K562 (cell line): ENCODE measurements around the gene SMAD5. TPM values are rescaled to one million over a fixed set of nuclear protein-coding genes. Genes with fewer than 3 reads are reported as not detected.
A peak's percentile ranks its signal among the peaks of the same experiment; 100 is the strongest.

Source experiments
- ATAC-seq: fragments of 200-7000 bp; cut with Tn5 transposase; 3 replicates; pipeline ENCODE4 v1.9.1; 2020; ENCODE audit warnings: moderate library complexity
- BruUV-seq: library from RNA; stranded (reverse); fragments of 400-500 nt; replicated peaks from 2 replicates; lab custom pipeline; 2021; lab: Mats Ljungman, UMichigan
- CTCF ChIA-PET: fragments of 300-600 bp; formaldehyde crosslinking; extraction: SDS; loops from one replicate; lab custom pipeline; 2021; ENCODE audit warnings: low intra/inter-chr PET ratio; lab: Yijun Ruan, JAX
- POLR2A ChIA-PET: fragments of 300-600, 350-650 bp; sonication (Branson Sonifier 250); formaldehyde crosslinking; extraction: SDS; loops from one replicate; lab custom pipeline; 2021; ENCODE audit warnings: antibody characterized with exemption, inconsistent platforms; lab: Yijun Ruan, JAX
- DNase-seq, 4 experiments: peaks; one replicate each; pipeline versions ENCODE4 v3.0.0 to v3.0.0-alpha.2; 2011 to 2018; ENCODE audit warnings: low spot score in 3 of 4, mixed read lengths in 3 of 4; ENCODE audit errors: extremely low read depth in 1 of 4
- FAIRE-seq: peaks from 2 replicates; lab custom pipeline; 2011; peaks lifted over from hg19 to GRCh38; lab: Jason Lieb, UNC
- H2AFZ ChIP-seq: 2 replicates; pipeline ENCODE4 v1.6.0; 2011; ENCODE audit warnings: low read depth, low read length, control low read depth, inconsistent platforms
- H3K27ac ChIP-seq: fragments of 200-600 bp; 3 replicates; pipeline ENCODE4 v1.8.0; 2011; ENCODE audit warnings: low read depth, mild to moderate bottlenecking, control low read depth, inconsistent platforms, low read length, moderate library complexity, mixed read lengths; ENCODE audit errors: extremely low read depth
- H3K27me3 ChIP-seq, 2 experiments: fragments of 300-600 bp in 1 of 2; 2 replicates in 1 of 2; 3 replicates in 1 of 2; pipeline versions ENCODE4 v1.6.0 to v1.8.0; 2011; ENCODE audit warnings: inconsistent platforms in 2 of 2, low read length in 2 of 2, mild to moderate bottlenecking in 1 of 2, mixed read lengths in 1 of 2, moderate library complexity in 1 of 2; ENCODE audit not compliant: control insufficient read depth in 2 of 2, insufficient read depth in 2 of 2
- H3K36me3 ChIP-seq: fragments of 300-600 bp; 3 replicates; pipeline ENCODE4 v1.8.0; 2011; ENCODE audit warnings: mild to moderate bottlenecking, low read length, inconsistent platforms; ENCODE audit not compliant: control insufficient read depth, insufficient read depth
- H3K4me1 ChIP-seq, 2 experiments: fragments of 200-600 bp in 1 of 2; replicated peaks in 1 of 2; 2 replicates in 1 of 2; 3 replicates in 1 of 2; pipeline versions ENCODE4 v1.5.1 to v1.8.0; 2011; ENCODE audit warnings: inconsistent platforms in 2 of 2, low read length in 2 of 2, mild to moderate bottlenecking in 1 of 2, mixed read lengths in 1 of 2, moderate library complexity in 1 of 2; ENCODE audit not compliant: control insufficient read depth in 2 of 2, insufficient read depth in 2 of 2
- H3K4me2 ChIP-seq: 2 replicates; pipeline ENCODE4 v1.6.1; 2011; ENCODE audit warnings: low read length, control low read depth, inconsistent platforms, mixed read lengths; ENCODE audit not compliant: insufficient read depth
- H3K4me3 ChIP-seq: fragments of 200-600 bp; sonication (generic), shearing (Covaris generic); 2 replicates; pipeline ENCODE4 v1.5.1; 2016; ENCODE audit warnings: control low read depth, inconsistent platforms
- H3K79me2 ChIP-seq: fragments of 200-600 bp; 3 replicates; pipeline ENCODE4 v1.8.0; 2011; ENCODE audit warnings: low read length, inconsistent platforms; ENCODE audit not compliant: control insufficient read depth, insufficient read depth
- H3K9ac ChIP-seq, 2 experiments: 2 replicates each; pipeline versions ENCODE4 v1.6.0 to v1.6.1; 2011; ENCODE audit warnings: low read depth in 2 of 2, low read length in 2 of 2, control low read depth in 1 of 2, inconsistent platforms in 1 of 2, mild to moderate bottlenecking in 1 of 2, mixed read lengths in 1 of 2; ENCODE audit not compliant: insufficient read depth in 1 of 2
- H3K9me1 ChIP-seq: one replicate; pipeline ENCODE4 v1.6.0; 2011; ENCODE audit warnings: inconsistent platforms, mild to moderate bottlenecking, low read length, moderate library complexity; ENCODE audit not compliant: control insufficient read depth, insufficient read depth
- H3K9me3 ChIP-seq: replicated peaks from 2 replicates; pipeline ENCODE4 v1.5.1; 2011; ENCODE audit warnings: low read depth, low read length, inconsistent platforms; ENCODE audit not compliant: control insufficient read depth, insufficient read depth
- H4K20me1 ChIP-seq: replicated peaks from 2 replicates; pipeline ENCODE4 v1.6.1; 2011; ENCODE audit warnings: low read length, inconsistent platforms, mixed read lengths; ENCODE audit not compliant: control insufficient read depth, insufficient read depth
- ETV1 ChIP-seq: fragments of 450-650 bp; conservative IDR thresholded peaks from 2 replicates; pipeline ENCODE4 v1.6.1; 2016; ENCODE audit warnings: missing genetic modification characterization, control low read depth, low read depth, missing compliant biosample characterization
- IFI16 ChIP-seq: fragments of 250-450 bp; sonication (Bioruptor Pico); IDR thresholded peaks from 2 replicates; pipeline ENCODE4 v2.1.2; 2022; ENCODE audit warnings: mild to moderate bottlenecking, inconsistent platforms
- NFIX ChIP-seq: fragments of 250-450 bp; sonication (Bioruptor Pico); IDR thresholded peaks from 2 replicates; pipeline ENCODE4 v1.4.0; 2020; ENCODE audit warnings: low read depth, mild to moderate bottlenecking, moderate library complexity
- THRAP3 ChIP-seq: fragments of 450-650 bp; IDR thresholded peaks from 2 replicates; pipeline ENCODE4 v1.6.1; 2016; ENCODE audit warnings: mild to moderate bottlenecking, inconsistent platforms, borderline replicate concordance
- WGBS: fragments of 100-300 bp; shearing (Covaris generic); methylation state at CpG from one replicate; pipeline ENCODE4 v1.1.6; 2016; ENCODE audit warnings: low coverage, mixed read lengths; ENCODE audit not compliant: insufficient coverage; ENCODE audit errors: missing lambda C conversion rate; 5-methylcytosine and 5-hydroxymethylcytosine counted together
- in situ Hi-C: fragments of 300-500 bp; cut with MboI; formaldehyde crosslinking; loops from 4 replicates; pipeline ENCODE4 v1.15.0; 2018; ENCODE audit warnings: inconsistent platforms, mixed read lengths
- intact Hi-C: fragments of 100-400 bp; cut with micrococcal nuclease; formaldehyde crosslinking; loops from 2 replicates; pipeline ENCODE4 v1.14.2; 2022
- polyA plus RNA-seq, 8 experiments: library from polyadenylated mRNA; depleted of rRNA in 4 of 8; stranded (reverse) in 5 of 8; unstranded in 3 of 8; fragments of >200 nt; fragmentation: Nextera tagmentation in 2 of 8; fragmentation: Illumina TruSeq in 1 of 8; extraction: Ambion mirVana in 2 of 8; extraction: Trizol in 1 of 8; gene quantifications; 2 replicates each; pipeline versions ENCODE4 v1.2.1 to v1.2.3, GENCODE V29; 2011 to 2014; ENCODE audit warnings: inconsistent platforms in 1 of 8, missing spikeins in 1 of 8
- total RNA-seq, 7 experiments: library from RNA; depleted of rRNA in 6 of 7; stranded (reverse); fragments of >200 nt in 6 of 7; fragmentation: Illumina TruSeq in 2 of 7; extraction: Trizol in 2 of 7; gene quantifications; 2 replicates each; pipeline versions ENCODE4 v1.2.1 to v1.2.3, GENCODE V29; 2011 to 2021; ENCODE audit warnings: low replicate concordance in 1 of 7
- TF ChIP-seq, protein P1 (sequence below), 2 experiments: IDR thresholded peaks; 2 replicates each; pipeline ENCODE4 v1.6.1; 2011; ENCODE audit warnings: borderline replicate concordance in 1 of 2, control low read depth in 1 of 2, low read depth in 1 of 2, low read length in 1 of 2, mild to moderate bottlenecking in 1 of 2, mixed read lengths in 1 of 2, moderate library complexity in 1 of 2; ENCODE audit not compliant: insufficient read depth in 1 of 2, insufficient read length in 1 of 2, poor library complexity in 1 of 2, severe bottlenecking in 1 of 2; ENCODE audit errors: extremely low read depth in 1 of 2
- TF ChIP-seq, protein P2 (sequence below): sonication (generic); formaldehyde crosslinking; IDR thresholded peaks from 2 replicates; pipeline ENCODE4 v1.8.0; 2022; ENCODE audit warnings: mild to moderate bottlenecking, missing genetic modification reagents

The SMAD5 gene
- total and polyA plus RNA-seq, 9 of the 15 experiments (the other 6 are each of a cell fraction or from before 2014, with no cell fraction given), result 12.4 to 53.9 (median 20.3) TPM

DNA sequence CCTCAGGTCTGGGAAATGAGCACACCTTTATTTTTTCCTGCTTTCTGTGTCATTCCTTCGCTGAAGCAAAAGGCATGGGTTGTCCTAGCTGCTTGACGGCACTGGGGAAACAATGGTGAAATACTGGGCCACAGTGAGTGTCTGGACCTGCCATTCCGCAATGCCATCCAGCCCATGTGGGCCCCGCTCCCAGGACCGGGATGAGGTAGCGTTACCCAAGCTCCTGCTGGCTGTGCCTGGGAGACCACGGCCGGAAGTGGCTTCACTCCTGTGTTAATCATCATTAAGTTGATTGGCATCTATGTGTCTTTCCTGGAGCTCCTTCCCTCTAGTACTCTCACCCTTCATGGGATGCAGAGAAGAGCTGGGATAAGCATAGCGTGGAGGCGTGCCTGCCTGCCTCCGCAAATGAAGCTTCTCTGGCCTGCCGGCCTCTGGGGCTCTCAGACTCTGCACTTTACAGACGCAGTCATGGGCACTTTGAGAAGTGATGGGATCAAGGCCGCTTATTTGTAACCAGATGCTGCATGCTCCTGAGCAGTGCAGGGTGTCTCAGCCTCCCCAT lies 76.8 kb downstream of the SMAD5 start:
- POLR2A ChIA-PET, result interaction anchor here (0.7 kb wide), 1 partner anchor 152 kb away, joined by 3 read pairs; no protein-coding TSS in a partner anchor
- peaks cover 10 to 60% of the 10 kb centered on the region in 2 experiments; a peak in 4 of 5 replicates for H3K27me3 ChIP-seq
- H3K4me3 ChIP-seq, result no peak overlapping the region
- H2AFZ ChIP-seq, result no peak overlapping the region
- H3K4me2 ChIP-seq, result no peak overlapping the region
- peak; percentile 32; the same call in 1 of the 2 replicates for TF ChIP-seq ETV1
- no peak for TF ChIP-seq THRAP3
- peaks cover 0 to 2% of the 10 kb centered on the region in 2 experiments; a peak in 2 of 5 replicates for H3K4me1 ChIP-seq
- intact Hi-C loops, result no loop called here
- FAIRE-seq (no peak), DNase-seq (no peak), ATAC-seq (no peak)
- H3K9me1 ChIP-seq, result no peaks in the 10 kb centered on the region
- no peaks in the 10 kb centered on the region for H3K36me3 ChIP-seq
- CTCF ChIA-PET, result no interaction called here
- H3K79me2 ChIP-seq, result no peaks in the 10 kb centered on the region
- H3K9ac ChIP-seq, result no peak overlapping the region
- no TSS peak for BruUV-seq
- no peaks in the 10 kb centered on the region for H3K9me3 ChIP-seq
- in situ Hi-C loops, result loop anchor here (10.0 kb wide), 1 partner anchor 255 kb away; the partner anchor contains the start of gene LECT2
- H3K27ac ChIP-seq, result no peak overlapping the region
- H4K20me1 ChIP-seq, result no peaks in the 10 kb centered on the region; the same call in 1 of the 2 replicates
- WGBS, result 4% methylated on average over 14 of the region's 14 CpGs

DNA sequence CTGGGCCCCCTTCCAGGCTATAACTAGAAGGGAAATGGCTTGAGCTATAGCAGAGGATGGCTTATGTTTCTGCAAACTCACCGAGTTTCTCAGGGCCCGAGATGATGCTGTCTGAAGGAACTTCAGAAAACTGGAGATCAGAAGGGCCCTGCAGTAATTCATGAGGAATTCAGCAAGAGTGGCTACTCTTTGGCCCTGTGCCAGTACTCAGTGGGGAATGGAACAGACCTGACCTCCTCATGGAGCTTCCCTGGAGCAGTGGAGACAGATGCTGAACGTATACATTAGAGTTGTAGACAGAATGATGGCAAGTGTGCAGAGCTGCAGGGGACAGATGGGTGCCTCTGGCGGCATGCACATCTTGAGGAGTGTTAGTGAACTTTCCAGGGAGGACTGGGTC lies 77.6 kb downstream of the SMAD5 start:
- H3K79me2 ChIP-seq, result no peaks in the 10 kb centered on the region
- peaks cover 0 to 2% of the 10 kb centered on the region in 2 experiments; a peak in 2 of 5 replicates for H3K4me1 ChIP-seq
- ATAC-seq, result no peak
- H3K27ac ChIP-seq, result no peak overlapping the region
- no peak for FAIRE-seq
- no peak overlapping the region for H3K4me3 ChIP-seq
- no peak overlapping the region for H2AFZ ChIP-seq
- no peak for DNase-seq
- ChIA-PET CTCF (interaction anchor here (3.7 kb wide), 1 partner anchor 145 kb away, joined by 12 read pairs; no protein-coding TSS in a partner anchor), POLR2A (interaction anchor here (0.7 kb wide), 1 partner anchor 153 kb away, joined by 3 read pairs; no protein-coding TSS in a partner anchor)
- H4K20me1 ChIP-seq, result no peaks in the 10 kb centered on the region; the same call in 1 of the 2 replicates
- no peak overlapping the region for H3K9ac ChIP-seq
- peaks cover 10 to 67% of the 10 kb centered on the region in 2 experiments; a peak in 4 of 5 replicates for H3K27me3 ChIP-seq
- no peaks in the 10 kb centered on the region for H3K9me1 ChIP-seq
- no peaks in the 10 kb centered on the region for H3K9me3 ChIP-seq
- in situ Hi-C loops, result loop anchor here (5.0 kb wide), 1 partner anchor 323 kb away; no protein-coding TSS in a partner anchor
- no peak overlapping the region for H3K4me2 ChIP-seq
- intact Hi-C loops, result loop anchor here (5.0 kb wide), 1 partner anchor 263 kb away; no protein-coding TSS in a partner anchor
- BruUV-seq, result no TSS peak
- H3K36me3 ChIP-seq, result no peaks in the 10 kb centered on the region
- WGBS, result 2% methylated on average over 4 of the region's 4 CpGs
- TF ChIP-seq IFI16 (CRISPR knock-in tag) (no peak), NFIX (peak; percentile 25; the same call in 1 of the 2 replicates)
- TF ChIP-seq, protein P1, sequence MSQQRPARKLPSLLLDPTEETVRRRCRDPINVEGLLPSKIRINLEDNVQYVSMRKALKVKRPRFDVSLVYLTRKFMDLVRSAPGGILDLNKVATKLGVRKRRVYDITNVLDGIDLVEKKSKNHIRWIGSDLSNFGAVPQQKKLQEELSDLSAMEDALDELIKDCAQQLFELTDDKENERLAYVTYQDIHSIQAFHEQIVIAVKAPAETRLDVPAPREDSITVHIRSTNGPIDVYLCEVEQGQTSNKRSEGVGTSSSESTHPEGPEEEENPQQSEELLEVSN (IDR thresholded peaks at IDR 0.05; ENCODE audit: borderline replicate concordance in 1 of 2, extremely low read depth in 1 of 2, insufficient read depth in 1 of 2, insufficient read length in 1 of 2, low read depth in 1 of 2, low read length in 1 of 2, poor library complexity in 1 of 2, severe bottlenecking in 1 of 2), result no peak
- TF ChIP-seq, protein P2, sequence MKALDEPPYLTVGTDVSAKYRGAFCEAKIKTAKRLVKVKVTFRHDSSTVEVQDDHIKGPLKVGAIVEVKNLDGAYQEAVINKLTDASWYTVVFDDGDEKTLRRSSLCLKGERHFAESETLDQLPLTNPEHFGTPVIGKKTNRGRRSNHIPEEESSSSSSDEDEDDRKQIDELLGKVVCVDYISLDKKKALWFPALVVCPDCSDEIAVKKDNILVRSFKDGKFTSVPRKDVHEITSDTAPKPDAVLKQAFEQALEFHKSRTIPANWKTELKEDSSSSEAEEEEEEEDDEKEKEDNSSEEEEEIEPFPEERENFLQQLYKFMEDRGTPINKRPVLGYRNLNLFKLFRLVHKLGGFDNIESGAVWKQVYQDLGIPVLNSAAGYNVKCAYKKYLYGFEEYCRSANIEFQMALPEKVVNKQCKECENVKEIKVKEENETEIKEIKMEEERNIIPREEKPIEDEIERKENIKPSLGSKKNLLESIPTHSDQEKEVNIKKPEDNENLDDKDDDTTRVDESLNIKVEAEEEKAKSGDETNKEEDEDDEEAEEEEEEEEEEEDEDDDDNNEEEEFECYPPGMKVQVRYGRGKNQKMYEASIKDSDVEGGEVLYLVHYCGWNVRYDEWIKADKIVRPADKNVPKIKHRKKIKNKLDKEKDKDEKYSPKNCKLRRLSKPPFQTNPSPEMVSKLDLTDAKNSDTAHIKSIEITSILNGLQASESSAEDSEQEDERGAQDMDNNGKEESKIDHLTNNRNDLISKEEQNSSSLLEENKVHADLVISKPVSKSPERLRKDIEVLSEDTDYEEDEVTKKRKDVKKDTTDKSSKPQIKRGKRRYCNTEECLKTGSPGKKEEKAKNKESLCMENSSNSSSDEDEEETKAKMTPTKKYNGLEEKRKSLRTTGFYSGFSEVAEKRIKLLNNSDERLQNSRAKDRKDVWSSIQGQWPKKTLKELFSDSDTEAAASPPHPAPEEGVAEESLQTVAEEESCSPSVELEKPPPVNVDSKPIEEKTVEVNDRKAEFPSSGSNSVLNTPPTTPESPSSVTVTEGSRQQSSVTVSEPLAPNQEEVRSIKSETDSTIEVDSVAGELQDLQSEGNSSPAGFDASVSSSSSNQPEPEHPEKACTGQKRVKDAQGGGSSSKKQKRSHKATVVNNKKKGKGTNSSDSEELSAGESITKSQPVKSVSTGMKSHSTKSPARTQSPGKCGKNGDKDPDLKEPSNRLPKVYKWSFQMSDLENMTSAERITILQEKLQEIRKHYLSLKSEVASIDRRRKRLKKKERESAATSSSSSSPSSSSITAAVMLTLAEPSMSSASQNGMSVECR (CRISPR knock-in tag), result no peak
